ENCODE results near the gene SETD6. TPM values are rescaled to one million over a fixed set of nuclear protein-coding genes. Genes with fewer than 3 reads are reported as not detected.

The SETD6 gene
- total and polyA plus RNA-seq, 2 of the 13 experiments (the other 11 are each of a cell fraction or from before 2014, with no cell fraction given) = 24.0 to 25.7 TPM

DNA sequence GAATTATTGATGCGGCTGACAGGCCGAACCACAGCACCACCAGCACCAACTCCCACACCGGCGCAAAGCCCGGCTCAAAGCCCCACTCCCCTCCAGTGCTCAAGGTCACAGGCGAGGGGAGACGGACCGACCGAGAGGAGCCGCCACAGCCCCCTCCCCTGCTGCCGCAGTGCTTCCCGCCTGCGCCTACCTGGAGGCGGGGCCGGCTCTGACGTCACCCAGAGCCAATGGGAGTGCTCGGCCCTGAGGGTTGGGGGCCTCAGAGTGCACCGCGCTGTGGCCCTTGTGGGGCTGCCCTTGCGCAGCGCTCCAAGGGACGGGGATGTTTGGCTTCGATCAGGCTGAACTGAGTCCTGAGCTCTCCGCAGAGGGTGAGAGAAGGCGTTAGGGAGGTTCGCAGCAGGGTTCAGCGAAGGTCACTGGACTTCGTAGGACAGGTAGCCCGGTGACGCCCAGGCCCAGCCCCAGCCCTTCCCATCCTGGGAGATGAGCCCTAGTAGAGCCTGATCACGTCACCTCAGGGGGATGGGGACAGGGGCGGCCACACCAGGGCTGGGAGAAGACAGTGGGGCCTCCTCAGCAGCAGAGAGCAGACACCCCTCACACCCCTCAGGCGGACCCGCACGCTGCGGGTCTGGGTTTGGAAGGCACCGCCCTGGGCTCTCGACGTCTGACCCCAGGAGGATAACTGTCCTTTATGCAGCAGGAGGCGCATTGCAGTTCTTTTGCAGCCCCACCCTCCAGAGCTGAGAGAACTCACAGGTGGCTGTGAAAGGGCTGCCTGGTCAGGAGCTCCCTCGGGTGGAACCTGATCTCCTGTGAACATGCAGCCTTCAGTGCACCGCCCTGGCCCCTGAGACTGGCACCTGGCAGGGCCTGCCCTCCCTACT, 13.8 kb upstream of the SETD6 start (continued):
- TF ChIP-seq DMAP1 (CRISPR knock-in tag; IDR thresholded peaks at IDR 0.05) (no peak), SNRNP70 (IDR thresholded peaks at IDR 0.05; ENCODE audit: low read depth, low read length) (no peak), KLF16 (CRISPR knock-in tag; IDR thresholded peaks at IDR 0.05) (no peak), ARID4A (CRISPR knock-in tag; IDR thresholded peaks at IDR 0.05; ENCODE audit: borderline replicate concordance) (no peak; the same call in 1 of the 2 replicates), RNF2 (conservative IDR thresholded peaks at IDR 0.05; ENCODE audit: low read depth) (no peak), ZMYM4 (CRISPR knock-in tag; IDR thresholded peaks at IDR 0.05) (0 out of 2 replicates have a peak, but pooled peaks have one; percentile 9), ATF4 (CRISPR knock-in tag; IDR thresholded peaks at IDR 0.05) (no peak), ZKSCAN8 (CRISPR knock-in tag; IDR thresholded peaks at IDR 0.05; ENCODE audit: borderline replicate concordance) (no peak), ZNF205 (CRISPR knock-in tag; IDR thresholded peaks at IDR 0.05) (no peak), ZMYM2 (CRISPR knock-in tag; IDR thresholded peaks at IDR 0.05) (no peak), SNAI1 (CRISPR knock-in tag; IDR thresholded peaks at IDR 0.05; ENCODE audit: borderline replicate concordance) (no peak), TCF7L2 (IDR thresholded peaks at IDR 0.05; ENCODE audit: low read depth, low read length) (no peak), ZNF891 (CRISPR knock-in tag; IDR thresholded peaks at IDR 0.05) (peak; percentile 47; the same call in 1 of the 2 replicates), ZNF687 (CRISPR knock-in tag; IDR thresholded peaks at IDR 0.05) (peak; percentile 63), NFE2L1 (CRISPR knock-in tag; IDR thresholded peaks at IDR 0.05; ENCODE audit: borderline replicate concordance) (no peak), ZNF569 (CRISPR knock-in tag; IDR thresholded peaks at IDR 0.05; ENCODE audit: borderline replicate concordance) (no peak)
- TF ChIP-seq, protein P1, sequence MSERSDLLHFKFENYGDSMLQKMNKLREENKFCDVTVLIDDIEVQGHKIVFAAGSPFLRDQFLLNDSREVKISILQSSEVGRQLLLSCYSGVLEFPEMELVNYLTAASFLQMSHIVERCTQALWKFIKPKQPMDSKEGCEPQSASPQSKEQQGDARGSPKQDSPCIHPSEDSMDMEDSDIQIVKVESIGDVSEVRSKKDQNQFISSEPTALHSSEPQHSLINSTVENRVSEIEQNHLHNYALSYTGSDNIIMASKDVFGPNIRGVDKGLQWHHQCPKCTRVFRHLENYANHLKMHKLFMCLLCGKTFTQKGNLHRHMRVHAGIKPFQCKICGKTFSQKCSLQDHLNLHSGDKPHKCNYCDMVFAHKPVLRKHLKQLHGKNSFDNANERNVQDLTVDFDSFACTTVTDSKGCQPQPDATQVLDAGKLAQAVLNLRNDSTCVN (CRISPR knock-in tag; IDR thresholded peaks at IDR 0.05; ENCODE audit: borderline replicate concordance) = no peak

Measured in HepG2 (cell line).